Neural crest cell (in vitro differentiated cells): ENCODE results near the gene FANCG. TPM values are rescaled to one million over a fixed set of nuclear protein-coding genes. Genes with fewer than 3 reads are reported as not detected.
A peak's percentile ranks its signal among the peaks of the same experiment; 100 is the strongest.

ENCODE experiments used
- DNase-seq: peaks from one replicate; pipeline ENCODE4 v3.0.0; 2021; ENCODE audit warnings: low read depth, mixed read lengths, low spot score
- H3K27ac Mint-ChIP-seq: one replicate; pipeline ENCODE4 v1.8.0; 2021; ENCODE audit warnings: mild to moderate bottlenecking, mixed read lengths; ENCODE audit not compliant: unreplicated experiment
- H3K27me3 Mint-ChIP-seq: 2 replicates; pipeline ENCODE4 v1.8.0; 2021; ENCODE audit warnings: low read depth, mild to moderate bottlenecking, mixed read lengths
- H3K36me3 Mint-ChIP-seq: 2 replicates; pipeline ENCODE4 v1.8.0; 2021; ENCODE audit warnings: low read depth, mild to moderate bottlenecking, mixed read lengths
- H3K4me1 Mint-ChIP-seq: 2 replicates; pipeline ENCODE4 v1.8.0; 2021; ENCODE audit warnings: mixed read lengths
- H3K4me3 Mint-ChIP-seq: one replicate; pipeline ENCODE4 v1.8.0; 2021; ENCODE audit warnings: mild to moderate bottlenecking, mixed read lengths
- H3K9me3 Mint-ChIP-seq: 2 replicates; pipeline ENCODE4 v1.8.0; 2021; ENCODE audit warnings: mixed read lengths
- CTCF ChIP-seq: fragments of 200-600 bp; sonication (generic); conservative IDR thresholded peaks from 2 replicates; pipeline ENCODE4 v1.5.0; 2021; ENCODE audit warnings: antibody characterized with exemption, mild to moderate bottlenecking
- total RNA-seq: library from RNA; stranded (reverse); gene quantifications from 2 replicates; pipeline ENCODE4 v1.2.1, GENCODE V29; 2021

FANCG gene
- total RNA-seq, 1 donor from 2014 or later: 126 TPM

- Mint-ChIP-seq H3K27ac (peak overlapping the region; percentile 99), H3K4me1 (peaks cover 38% of the 10 kb centered on the region), H3K4me3 (peak overlapping the region; percentile 93), H3K27me3 (no peaks in the 10 kb centered on the region), H3K36me3 (peaks cover 5% of the 10 kb centered on the region), H3K9me3 (no peaks in the 10 kb centered on the region)
- TF ChIP-seq CTCF: no peak
- no peak for DNase-seq
Measured at GRCh38 chr9:35102465-35102768, 22.7 kb upstream of the FANCG start.

GRCh38 chr9:35097573-35097972 is 17.8 kb upstream of the FANCG start:
- no peak for TF ChIP-seq CTCF
- peak overlapping the region; percentile 60 for H3K4me3 Mint-ChIP-seq
- no peak for DNase-seq
- H3K4me1 Mint-ChIP-seq: peaks cover 35% of the 10 kb centered on the region
- H3K36me3 Mint-ChIP-seq: no peaks in the 10 kb centered on the region
- no peaks in the 10 kb centered on the region for H3K9me3 Mint-ChIP-seq
- H3K27ac Mint-ChIP-seq: no peak overlapping the region
- no peaks in the 10 kb centered on the region for H3K27me3 Mint-ChIP-seq

- Mint-ChIP-seq H3K4me3 (peak within 1 kb of the TSS; percentile 91), H3K4me1 (peaks cover 24% of the 10 kb centered on the region), H3K36me3 (no peaks in the 10 kb centered on the region), H3K27ac (peak within 1 kb of the TSS; percentile 91), H3K9me3 (no peaks in the 10 kb centered on the region), H3K27me3 (no peaks in the 10 kb centered on the region)
- DNase-seq: peak; percentile 82
- TF ChIP-seq CTCF: peak; percentile 80
Measured at GRCh38 chr9:35096035-35096849, 16.5 kb upstream of the FANCG start, which contains the start of gene PIGO. Gene PIGO (minus strand): TSS chr9:35096591. CDS start chr9:35095565, 1,026 bp downstream.

- no peak for DNase-seq
- Mint-ChIP-seq H3K27me3 (no peaks in the 10 kb centered on the region), H3K36me3 (no peaks in the 10 kb centered on the region), H3K4me3 (no peak overlapping the region), H3K27ac (no peak overlapping the region), H3K9me3 (no peaks in the 10 kb centered on the region), H3K4me1 (peaks cover 13% of the 10 kb centered on the region)
- no peak for TF ChIP-seq CTCF
Measured at GRCh38 chr9:35091536-35091935, 11.8 kb upstream of the FANCG start.

- Mint-ChIP-seq H3K27me3 (no peaks in the 10 kb centered on the region), H3K27ac (no peak overlapping the region), H3K9me3 (no peaks in the 10 kb centered on the region), H3K36me3 (no peaks in the 10 kb centered on the region), H3K4me1 (no peaks in the 10 kb centered on the region), H3K4me3 (no peak overlapping the region)
- DNase-seq: no peak
- no peak for TF ChIP-seq CTCF
Measured at GRCh38 chr9:35089434-35089833, 9.7 kb upstream of the FANCG start.
